Measurements from ENCODE around the gene MINK1.

The MINK1 gene

DNA sequence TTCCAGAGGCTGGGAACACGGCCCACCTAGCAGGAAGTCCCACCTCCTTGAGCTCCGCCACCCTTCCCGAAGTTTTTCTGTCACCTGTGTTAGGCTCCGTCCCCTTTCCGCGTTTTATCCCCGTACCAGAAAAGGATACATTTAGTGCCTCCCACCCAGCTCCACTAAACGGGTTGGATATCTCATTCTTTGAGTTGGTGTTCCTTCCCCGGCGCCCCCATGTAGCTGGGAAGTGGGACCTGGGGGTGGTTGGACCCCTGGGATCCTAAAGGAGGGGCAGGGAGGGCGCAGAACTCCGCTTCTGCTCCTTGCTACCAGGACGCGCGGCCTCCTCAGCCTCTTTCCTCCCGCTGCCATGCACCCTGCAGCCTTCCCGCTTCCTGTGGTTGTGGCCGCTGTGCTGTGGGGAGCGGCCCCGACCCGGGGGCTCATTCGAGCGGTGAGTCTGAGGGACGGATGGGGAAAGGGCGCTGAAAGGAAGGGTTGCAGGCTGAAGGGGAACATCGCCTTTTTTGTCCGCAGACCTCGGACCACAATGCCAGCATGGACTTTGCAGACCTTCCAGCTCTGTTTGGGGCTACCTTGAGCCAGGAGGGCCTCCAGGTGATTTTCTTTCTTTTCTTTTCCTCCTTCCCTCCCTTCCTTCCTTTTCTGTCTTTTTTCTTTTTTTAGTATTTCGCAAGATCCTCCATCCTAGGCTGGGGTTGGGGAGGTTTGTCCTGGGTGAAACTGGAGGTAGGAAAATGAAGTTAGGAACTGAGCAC lies 107.6 kb downstream of the MINK1 start:
- no peak for DNase-seq (ENCODE audit: low read depth)
- H3K4me3 ChIP-seq (ENCODE audit: control insufficient read depth, low read depth, low read length) = peak overlapping the region; percentile 94
- TF ChIP-seq, protein P1, sequence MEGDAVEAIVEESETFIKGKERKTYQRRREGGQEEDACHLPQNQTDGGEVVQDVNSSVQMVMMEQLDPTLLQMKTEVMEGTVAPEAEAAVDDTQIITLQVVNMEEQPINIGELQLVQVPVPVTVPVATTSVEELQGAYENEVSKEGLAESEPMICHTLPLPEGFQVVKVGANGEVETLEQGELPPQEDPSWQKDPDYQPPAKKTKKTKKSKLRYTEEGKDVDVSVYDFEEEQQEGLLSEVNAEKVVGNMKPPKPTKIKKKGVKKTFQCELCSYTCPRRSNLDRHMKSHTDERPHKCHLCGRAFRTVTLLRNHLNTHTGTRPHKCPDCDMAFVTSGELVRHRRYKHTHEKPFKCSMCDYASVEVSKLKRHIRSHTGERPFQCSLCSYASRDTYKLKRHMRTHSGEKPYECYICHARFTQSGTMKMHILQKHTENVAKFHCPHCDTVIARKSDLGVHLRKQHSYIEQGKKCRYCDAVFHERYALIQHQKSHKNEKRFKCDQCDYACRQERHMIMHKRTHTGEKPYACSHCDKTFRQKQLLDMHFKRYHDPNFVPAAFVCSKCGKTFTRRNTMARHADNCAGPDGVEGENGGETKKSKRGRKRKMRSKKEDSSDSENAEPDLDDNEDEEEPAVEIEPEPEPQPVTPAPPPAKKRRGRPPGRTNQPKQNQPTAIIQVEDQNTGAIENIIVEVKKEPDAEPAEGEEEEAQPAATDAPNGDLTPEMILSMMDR (conservative IDR thresholded peaks at IDR 0.05; ENCODE audit: control insufficient read depth, insufficient read depth, low read depth, low read length) = no peak

DNA sequence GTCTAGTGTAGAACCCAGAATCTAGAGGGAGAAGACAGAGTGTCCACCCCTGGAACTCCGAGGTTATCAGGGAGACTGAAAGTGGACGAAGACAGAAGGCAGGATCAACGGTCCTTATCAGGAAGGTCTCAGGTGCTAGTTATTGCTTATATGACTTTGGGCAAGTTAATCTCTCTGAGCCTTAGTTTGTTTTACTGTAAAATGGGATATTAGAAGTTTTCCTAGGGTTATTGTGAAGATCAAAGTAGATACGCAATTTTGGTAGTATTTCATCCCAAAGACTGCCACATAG lies 108.1 kb downstream of the MINK1 start:
- H3K4me3 ChIP-seq (ENCODE audit: control insufficient read depth, low read depth, low read length) = peak overlapping the region; percentile 94
- no peak for DNase-seq (ENCODE audit: low read depth)
- TF ChIP-seq, protein P1 (conservative IDR thresholded peaks at IDR 0.05; ENCODE audit: control insufficient read depth, insufficient read depth, low read depth, low read length) = no peak

DNA sequence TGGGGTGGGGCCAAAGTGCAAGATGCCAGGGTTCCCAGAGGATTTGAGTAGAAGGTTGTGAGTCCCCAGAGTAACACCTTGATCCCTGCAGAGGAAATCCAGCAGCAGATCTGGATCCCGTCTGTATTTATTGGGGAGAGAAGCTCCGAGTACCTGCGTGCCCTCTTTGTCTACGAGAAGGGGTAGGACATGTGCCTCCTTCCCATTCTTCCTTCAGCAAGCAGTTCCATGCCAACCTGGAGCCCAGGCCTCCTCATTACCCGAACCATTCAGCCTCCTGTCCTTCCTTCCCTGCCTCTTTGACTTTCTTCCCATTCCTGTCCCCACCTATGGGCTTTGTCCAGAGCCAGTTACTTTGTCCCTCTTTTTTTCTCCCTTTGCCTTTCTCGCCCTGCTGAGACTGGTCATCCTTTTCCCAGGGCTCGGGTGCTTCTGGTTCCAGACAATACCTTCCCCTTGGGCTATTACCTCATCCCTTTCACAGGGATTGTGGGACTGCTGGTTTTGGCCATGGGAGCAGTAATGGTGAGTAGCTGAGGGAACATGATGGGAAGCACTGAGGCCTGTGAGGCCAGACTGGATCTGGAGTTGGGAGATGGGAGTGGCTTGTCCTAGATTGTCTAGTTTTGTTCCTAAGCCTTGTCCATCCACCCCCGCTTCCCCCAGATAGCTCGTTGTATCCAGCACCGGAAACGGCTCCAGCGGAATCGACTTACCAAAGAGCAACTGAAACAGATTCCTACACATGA lies 109.8 kb downstream of the MINK1 start:
- H3K4me3 ChIP-seq (ENCODE audit: control insufficient read depth, low read depth, low read length) = no peak overlapping the region
- TF ChIP-seq, protein P1 (conservative IDR thresholded peaks at IDR 0.05; ENCODE audit: control insufficient read depth, insufficient read depth, low read depth, low read length) = no peak
- DNase-seq (ENCODE audit: low read depth) = peak; percentile 19

DNA sequence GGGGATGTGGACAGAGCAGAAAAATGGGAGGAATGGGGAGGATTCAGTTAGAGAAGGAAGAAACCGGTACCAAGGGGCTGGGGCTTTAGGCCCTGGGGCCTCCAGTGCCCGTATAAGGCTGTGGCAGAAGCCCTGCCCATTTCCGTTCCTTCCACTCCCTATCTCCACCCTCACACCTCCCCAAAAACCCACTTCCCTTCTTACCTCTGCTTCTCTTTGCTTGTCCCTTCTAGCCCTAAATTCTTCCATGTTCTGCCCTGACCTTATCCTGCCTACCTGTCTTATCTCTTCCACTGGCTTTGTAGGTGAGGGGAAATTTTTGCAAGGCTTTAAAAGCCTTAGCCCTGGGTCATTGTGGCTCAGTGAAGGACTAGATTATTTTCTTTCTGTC lies 111.0 kb downstream of the MINK1 start:
- DNase-seq (ENCODE audit: low read depth) = no peak
- TF ChIP-seq, protein P1 (conservative IDR thresholded peaks at IDR 0.05; ENCODE audit: control insufficient read depth, insufficient read depth, low read depth, low read length) = no peak
- H3K4me3 ChIP-seq (ENCODE audit: control insufficient read depth, low read depth, low read length) = no peak overlapping the region

DNA sequence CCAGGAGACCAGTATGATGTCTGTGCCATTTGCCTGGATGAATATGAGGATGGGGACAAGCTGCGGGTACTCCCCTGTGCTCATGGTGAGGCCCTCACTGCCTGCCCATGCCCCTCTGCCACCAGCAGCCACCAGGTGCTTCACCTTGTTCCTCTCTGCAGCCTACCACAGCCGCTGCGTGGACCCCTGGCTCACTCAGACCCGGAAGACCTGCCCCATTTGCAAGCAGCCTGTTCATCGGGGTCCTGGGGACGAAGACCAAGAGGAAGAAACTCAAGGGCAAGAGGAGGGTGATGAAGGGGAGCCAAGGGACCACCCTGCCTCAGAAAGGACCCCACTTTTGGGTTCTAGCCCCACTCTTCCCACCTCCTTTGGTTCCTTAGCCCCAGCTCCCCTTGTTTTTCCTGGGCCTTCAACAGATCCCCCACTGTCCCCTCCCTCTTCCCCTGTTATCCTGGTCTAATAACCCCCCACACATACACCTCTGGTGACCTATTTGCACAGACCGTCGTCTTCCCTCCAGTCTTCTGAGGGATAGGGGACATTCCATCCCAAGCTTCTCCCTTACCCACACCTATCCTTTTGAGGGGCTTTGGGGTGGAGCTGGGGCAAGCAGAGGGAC lies 111.5 kb downstream of the MINK1 start:
- no peak for DNase-seq (ENCODE audit: low read depth)
- TF ChIP-seq, protein P1 (conservative IDR thresholded peaks at IDR 0.05; ENCODE audit: control insufficient read depth, insufficient read depth, low read depth, low read length) = no peak
- H3K4me3 ChIP-seq (ENCODE audit: control insufficient read depth, low read depth, low read length) = peak overlapping the region; percentile 15

DNA sequence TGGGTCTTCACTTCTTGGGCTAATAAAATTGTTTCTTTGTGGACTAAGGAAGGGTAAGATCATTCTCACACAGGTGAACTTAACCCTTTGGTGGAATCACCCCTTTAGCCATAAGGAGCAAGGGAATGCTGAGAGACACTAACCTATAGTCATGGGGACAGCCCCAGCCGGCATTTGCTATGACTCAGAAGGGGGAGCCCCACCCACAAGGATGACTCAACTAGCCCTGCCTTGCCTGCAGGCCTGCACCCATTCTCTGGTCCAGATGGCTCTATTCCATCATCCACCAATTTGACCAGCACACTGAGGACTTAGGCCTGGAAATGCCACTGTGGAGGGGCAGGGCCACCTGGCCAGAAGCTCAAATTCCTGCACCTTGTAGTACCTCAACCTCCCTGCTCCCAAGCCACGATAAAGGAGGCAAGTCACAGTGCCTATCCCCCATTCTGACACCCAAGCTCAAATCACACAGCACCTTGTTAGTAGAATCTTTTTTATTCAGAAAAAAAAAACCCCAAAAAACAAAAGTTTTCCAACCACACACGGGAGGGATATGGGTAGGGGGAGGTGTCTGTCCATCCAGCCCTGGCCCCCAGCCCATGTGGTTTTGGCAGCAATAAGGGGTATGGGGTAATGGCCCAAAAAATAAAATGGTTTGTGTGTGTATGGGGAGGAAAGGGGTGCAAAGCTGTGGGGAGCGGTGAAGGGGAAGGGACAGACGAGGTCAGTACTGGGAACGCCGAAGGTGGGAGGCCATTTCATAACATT lies 112.2 kb downstream of the MINK1 start:
- peak; percentile 94 for DNase-seq (ENCODE audit: low read depth)

More for the DNA sequence above, 112.2 kb downstream of the MINK1 start:
- peak overlapping the region; percentile 90 for H3K4me3 ChIP-seq (ENCODE audit: control insufficient read depth, low read depth, low read length)
- TF ChIP-seq, protein P1 (conservative IDR thresholded peaks at IDR 0.05; ENCODE audit: control insufficient read depth, insufficient read depth, low read depth, low read length) = no peak
